HG03095 (cell line): ENCODE results near the gene CUX1.
"Not testable (repeated sequence)": the region's sequence is repeated elsewhere in the genome, so short reads cannot be mapped to it uniquely, and the experiment has no call there.

Experiments
- ATAC-seq: cut with Tn5 transposase; IDR thresholded peaks from one replicate; pipeline ENCODE4 v1.9.1; 2021; ENCODE audit warnings: moderate library complexity; ENCODE audit not compliant: unreplicated experiment

The CUX1 gene

DNA sequence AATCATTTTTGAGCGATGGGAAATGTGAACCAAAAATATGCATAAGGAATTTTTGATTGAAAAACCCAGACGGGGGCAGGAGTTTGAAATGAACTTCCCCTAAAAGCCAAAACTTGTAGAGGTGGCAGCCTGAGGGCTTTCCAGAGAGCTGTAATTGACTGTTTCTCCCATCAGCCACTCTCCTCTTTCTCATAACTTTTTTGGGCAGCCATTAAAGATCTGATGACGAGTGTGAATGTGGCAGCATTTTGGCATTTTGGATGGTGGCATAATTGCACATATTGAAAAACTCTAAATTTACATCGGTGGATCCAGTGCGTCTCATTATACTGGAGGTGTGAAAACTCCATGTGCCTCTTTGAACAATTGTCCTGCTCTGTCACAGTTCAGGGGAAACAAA, 159.0 kb downstream of the CUX1 start:
- no peak for ATAC-seq

DNA sequence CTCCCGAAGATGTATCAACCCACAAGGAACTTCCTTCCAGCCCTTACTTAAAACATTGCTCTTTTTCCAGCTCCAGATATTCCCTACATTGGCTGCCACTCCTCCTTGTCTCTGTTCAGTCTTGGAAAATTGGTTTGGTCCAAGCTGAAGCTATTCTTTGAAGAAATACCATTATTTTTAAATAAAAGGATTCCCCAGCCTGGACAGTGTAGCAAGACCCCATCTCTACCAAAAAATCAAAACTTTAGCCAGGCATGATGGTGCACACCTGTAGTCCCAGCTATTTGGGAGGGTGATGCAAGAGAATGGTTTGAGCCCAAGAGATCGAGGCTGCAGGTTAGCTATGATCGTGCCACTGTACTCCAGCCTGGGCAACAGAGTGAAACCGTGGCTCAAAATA, 159.8 kb downstream of the CUX1 start:
- ATAC-seq = no peak

- ATAC-seq = no peak
Measured at GRCh38 chr7:101978683-101979082, 161.3 kb downstream of the CUX1 start.

DNA sequence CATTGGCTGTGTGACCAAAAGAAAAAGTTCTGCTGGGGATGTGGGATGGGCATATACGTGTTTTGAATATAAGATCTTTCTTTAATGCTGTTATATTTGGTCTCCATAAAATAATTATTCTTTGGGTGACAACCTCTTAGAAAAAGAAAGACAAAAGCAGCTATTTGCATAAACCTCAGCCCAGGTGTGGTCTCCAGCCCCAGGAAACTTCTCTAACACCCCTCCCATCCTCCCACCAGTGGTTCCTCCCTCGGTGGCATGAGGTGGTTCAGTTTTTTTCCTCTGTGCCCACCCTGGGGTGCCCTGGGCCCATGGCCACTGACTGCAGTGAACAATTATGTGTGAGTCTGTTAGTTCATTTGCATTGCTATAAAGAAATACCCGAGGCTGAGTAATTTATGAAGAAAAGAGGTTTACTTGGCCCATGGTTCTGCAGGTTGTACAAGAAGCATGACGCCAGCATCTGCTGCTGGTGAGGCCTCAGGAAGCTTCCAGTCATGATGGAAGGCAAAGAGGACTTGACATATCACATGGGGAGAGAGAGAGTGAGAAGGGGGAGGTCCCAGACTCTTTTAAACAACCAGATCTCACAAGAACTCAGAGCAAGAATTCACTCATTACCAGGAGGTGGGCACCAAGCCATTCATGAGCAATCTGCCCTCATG, 165.9 kb downstream of the CUX1 start:
- no peak for ATAC-seq

GRCh38 chr7:101984133-101984879, 166.9 kb downstream of the CUX1 start:
- ATAC-seq = no peak

GRCh38 chr7:101985057-101985902, 167.9 kb downstream of the CUX1 start:
- no peak for ATAC-seq

DNA sequence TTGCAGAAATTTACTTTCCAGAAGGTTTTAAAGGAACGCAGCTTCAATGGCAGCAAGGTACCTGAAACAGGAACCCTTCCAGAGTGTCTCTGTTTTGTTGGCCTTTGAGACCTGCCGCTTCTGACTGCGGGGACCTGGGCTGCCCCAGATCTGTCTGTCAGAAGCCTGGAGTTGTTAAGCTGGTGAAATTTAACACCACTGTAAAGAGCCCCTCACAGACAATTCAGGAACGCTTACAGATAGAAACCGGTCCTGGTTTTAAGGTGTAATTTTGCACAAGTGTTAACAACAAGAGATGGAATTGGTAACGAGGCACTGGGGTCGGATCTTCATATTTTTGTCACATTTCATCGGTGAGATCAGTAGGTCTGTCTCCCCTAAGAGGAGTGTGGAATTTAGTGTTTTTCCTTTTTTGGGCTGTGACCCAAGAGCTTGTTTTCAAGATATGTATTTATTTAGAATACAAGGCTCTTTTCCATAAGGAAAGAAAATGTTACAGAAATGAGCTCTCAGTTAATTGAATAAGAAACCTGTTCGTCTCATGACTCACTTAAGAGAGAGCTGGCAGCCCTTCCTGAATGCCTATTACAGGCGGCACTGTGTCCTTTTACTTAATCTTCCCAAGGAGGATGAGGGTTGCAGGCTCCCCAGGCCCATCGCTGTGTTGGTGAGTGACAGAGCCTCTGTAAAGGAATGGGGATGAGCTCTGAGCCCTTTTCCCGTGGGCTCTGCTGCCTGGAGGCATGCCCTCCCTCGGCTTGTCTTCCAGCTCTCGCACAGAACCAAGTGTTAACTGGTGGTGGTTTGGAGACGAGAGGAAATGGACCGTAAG, 168.7 kb downstream of the CUX1 start:
- no peak for ATAC-seq

DNA sequence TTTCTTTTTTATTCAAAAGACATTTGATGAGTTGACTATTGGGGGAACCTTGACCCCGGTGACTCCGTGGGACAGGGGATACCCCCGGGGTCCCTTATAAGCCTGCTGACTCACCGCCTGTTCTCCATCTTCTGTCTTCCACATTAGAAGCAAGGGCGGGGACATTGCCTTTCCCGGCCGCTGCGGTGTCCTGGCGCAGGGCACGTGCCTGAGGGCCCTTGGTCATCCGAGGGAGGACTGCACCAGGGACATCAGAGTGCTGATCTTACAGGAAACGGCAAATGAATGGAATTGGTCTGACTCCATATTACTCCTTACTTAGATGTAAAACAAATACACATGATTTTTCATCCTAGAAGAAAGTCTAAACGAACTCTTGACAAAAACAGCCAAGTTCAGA, 170.1 kb downstream of the CUX1 start:
- no peak for ATAC-seq

DNA sequence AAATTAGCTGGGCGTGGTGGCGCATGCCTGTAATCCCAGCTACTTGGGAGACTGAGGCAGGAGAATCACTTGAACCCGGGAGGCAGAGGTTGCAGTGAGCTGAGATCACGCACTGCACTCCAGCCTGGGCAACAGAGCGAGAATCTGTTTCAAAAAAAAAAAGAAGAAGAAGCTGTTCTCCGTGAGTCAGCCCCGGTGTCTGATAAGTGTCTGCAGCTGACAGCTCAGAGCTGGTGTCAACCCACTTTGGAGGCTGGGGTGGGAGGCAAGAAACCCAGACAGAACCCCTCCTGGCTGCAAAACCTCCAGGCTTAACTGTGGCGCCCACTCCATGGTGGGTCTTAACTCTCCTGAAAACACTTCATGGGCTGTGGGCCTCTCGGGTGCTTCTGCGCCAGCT, 170.6 kb downstream of the CUX1 start:
- not testable (repeated sequence) for ATAC-seq

- ATAC-seq = no peak
Measured at GRCh38 chr7:101988513-101988912, 171.1 kb downstream of the CUX1 start.

GRCh38 chr7:101989101-101989500, 171.7 kb downstream of the CUX1 start:
- ATAC-seq = no peak

DNA sequence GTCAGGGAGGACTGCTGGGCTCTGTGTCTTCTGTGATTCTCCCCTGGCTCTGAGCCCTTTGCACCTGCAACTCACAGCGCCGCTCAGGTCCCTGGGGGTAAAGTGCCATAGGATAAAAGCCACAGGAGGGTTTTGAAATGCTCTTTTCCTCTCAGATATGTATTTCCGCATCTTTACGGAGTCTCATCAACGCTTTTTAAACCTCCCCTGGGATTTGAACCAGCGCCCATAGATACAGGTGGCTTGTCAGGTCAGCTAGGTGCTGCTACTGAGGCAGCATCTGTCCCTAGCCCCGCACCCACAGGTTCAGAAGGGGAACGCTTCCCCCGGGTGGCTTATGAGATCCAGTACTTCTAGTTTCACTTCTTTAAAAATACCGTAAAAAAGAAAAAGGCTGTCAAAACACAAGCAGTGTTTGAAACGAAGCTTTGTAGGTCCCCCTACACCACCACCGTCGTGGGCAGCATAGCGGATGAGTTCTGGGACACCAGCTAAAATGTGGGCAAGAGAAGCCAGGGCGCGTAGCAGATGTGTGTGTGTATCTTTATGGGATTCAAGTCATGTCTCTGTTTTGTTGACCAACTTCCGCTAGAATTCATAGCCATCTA, 173.5 kb downstream of the CUX1 start:
- ATAC-seq = peak; percentile 82

GRCh38 chr7:101991860-101992259, 174.4 kb downstream of the CUX1 start:
- ATAC-seq = no peak

DNA sequence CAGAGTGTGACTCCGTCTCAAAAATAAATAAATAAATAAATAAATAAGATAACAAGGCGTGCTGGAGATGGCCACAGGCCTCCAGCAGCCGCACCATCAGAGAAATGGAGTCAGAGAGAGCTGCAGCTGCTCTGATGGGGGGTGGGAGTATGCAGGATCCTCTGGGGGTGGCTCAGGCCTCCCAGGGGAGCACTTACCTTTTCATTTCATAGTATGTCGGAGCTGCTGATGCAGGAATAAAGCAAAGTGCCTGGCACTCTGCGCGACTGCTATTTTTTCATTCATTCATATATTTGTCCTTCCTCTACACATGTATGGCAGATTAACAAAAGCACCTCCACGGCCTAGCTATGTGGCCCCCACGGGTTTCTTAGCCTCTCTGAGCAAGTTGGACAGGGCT, 175.9 kb downstream of the CUX1 start:
- no peak for ATAC-seq

GRCh38 chr7:101995121-101995520, 177.7 kb downstream of the CUX1 start:
- ATAC-seq = no peak

- no peak for ATAC-seq
Measured at GRCh38 chr7:101996131-101996691, 178.8 kb downstream of the CUX1 start.

- no peak for ATAC-seq
Measured at GRCh38 chr7:101996876-101997275, 179.4 kb downstream of the CUX1 start.

- ATAC-seq = no peak
Measured at GRCh38 chr7:101998029-101998905, 180.8 kb downstream of the CUX1 start.

DNA sequence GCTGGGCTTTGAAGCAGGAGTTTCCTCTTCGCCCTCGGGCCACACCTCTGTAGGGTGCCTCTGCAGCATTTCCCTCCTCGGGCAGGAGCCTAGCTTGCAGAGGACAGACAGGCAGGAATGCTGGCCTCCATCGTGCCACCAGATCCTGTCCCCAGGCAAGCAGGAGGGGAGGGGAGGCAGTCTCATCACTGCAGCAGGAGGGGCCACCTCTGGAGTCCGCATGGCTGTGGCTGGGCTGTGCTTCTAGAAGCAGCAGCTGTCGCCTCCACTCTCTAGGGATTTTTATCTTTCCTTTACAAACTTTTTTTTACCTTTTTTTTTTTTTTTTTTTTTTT, 181.4 kb downstream of the CUX1 start:
- no peak for ATAC-seq
